GM21390 (cell line): ENCODE measurements around the gene RCAN1.
"Not testable (repeated sequence)": the region's sequence is repeated elsewhere in the genome, so short reads cannot be mapped to it uniquely, and the experiment has no call there.

Experiments used
- ATAC-seq: cut with Tn5 transposase; IDR thresholded peaks from one replicate; pipeline ENCODE4 v1.9.1; 2021; ENCODE audit not compliant: unreplicated experiment

RCAN1 gene

DNA sequence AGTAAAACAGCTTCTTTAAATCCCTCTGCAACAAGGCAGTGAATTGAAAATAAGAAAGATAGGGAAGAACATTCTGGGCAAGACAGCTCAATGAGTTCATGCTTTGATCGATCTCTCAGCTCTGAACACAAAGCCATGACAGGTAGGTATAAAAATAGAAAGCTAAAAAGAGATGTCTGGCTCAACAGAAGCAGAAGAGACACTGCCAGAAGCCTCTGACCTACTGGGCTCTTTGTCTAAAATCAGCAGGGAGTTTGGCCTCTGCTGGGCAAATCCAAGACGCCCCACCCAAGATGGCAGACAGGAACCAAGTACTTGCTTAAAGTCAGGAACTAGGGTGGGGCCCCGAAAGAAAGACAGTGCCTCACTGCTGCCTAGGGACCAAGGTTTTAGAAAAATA lies 147.6 kb downstream of the RCAN1 start:
- not testable (repeated sequence) for ATAC-seq
